Natural killer cell (primary cell): ENCODE data around the gene ZSWIM6. TPM values are rescaled to one million over a fixed set of nuclear protein-coding genes. Genes with fewer than 3 reads are reported as not detected.

Experiments
- ATAC-seq, 3 donors: fragments of 150-1000 bp in 2 of 3; fragments of 200-7000 bp in 1 of 3; cut with Tn5 transposase; 1 replicate in 1 of 3; 2 replicates in 2 of 3; pipeline ENCODE4 v1.10.0; 2021; ENCODE audit warnings: mild to moderate bottlenecking in 2 of 3, moderate library complexity in 2 of 3
- DNase-seq, 2 donors: peaks; one replicate each; pipeline versions ENCODE4 v3.0.0 to v3.0.0-alpha.2; 2013 to 2021; ENCODE audit warnings: mixed read lengths in 1 of 2
- H3K27ac ChIP-seq: one replicate; pipeline ENCODE4 v1.5.1; 2013; ENCODE audit warnings: mild to moderate bottlenecking, low read length
- H3K27me3 ChIP-seq: one replicate; pipeline ENCODE4 v1.6.1; 2013; ENCODE audit warnings: low read length; ENCODE audit not compliant: control insufficient read depth, insufficient read depth
- H3K36me3 ChIP-seq: one replicate; pipeline ENCODE4 v1.6.1; 2013; ENCODE audit warnings: low read length; ENCODE audit not compliant: control insufficient read depth, insufficient read depth
- H3K4me1 ChIP-seq: one replicate; pipeline ENCODE4 v1.6.1; 2013; ENCODE audit warnings: low read length; ENCODE audit not compliant: control insufficient read depth, insufficient read depth
- H3K4me3 ChIP-seq: one replicate; pipeline ENCODE4 v1.5.1; 2013; ENCODE audit warnings: low read length
- H3K9me3 ChIP-seq: one replicate; pipeline ENCODE4 v1.6.1; 2013; ENCODE audit warnings: low read length; ENCODE audit not compliant: control insufficient read depth, insufficient read depth
- H3K27ac Mint-ChIP-seq, 2 donors: one replicate each; pipeline ENCODE4 v1.8.0; 2022; ENCODE audit warnings: mild to moderate bottlenecking in 2 of 2, mixed read lengths in 2 of 2, moderate library complexity in 1 of 2
- H3K27me3 Mint-ChIP-seq, 2 donors: one replicate each; pipeline ENCODE4 v1.8.0; 2022; ENCODE audit warnings: low read depth in 2 of 2, mixed read lengths in 2 of 2
- H3K36me3 Mint-ChIP-seq: one replicate; pipeline ENCODE4 v1.8.0; 2022; ENCODE audit warnings: mixed read lengths
- H3K4me1 Mint-ChIP-seq, 2 donors: one replicate each; pipeline ENCODE4 v1.8.0; 2022; ENCODE audit warnings: mixed read lengths in 2 of 2
- H3K4me3 Mint-ChIP-seq: one replicate; pipeline ENCODE4 v1.8.0; 2022; ENCODE audit warnings: mild to moderate bottlenecking, moderate library complexity, mixed read lengths
- H3K9me3 Mint-ChIP-seq, 2 donors: one replicate each; pipeline ENCODE4 v1.8.0; 2022; ENCODE audit warnings: mixed read lengths in 2 of 2
- WGBS: methylation state at CpG from one replicate; pipeline ENCODE4 v1.1.7; 2013; ENCODE audit warnings: missing lambda C conversion rate; ENCODE audit not compliant: insufficient coverage; 5-methylcytosine and 5-hydroxymethylcytosine counted together
- intact Hi-C: fragments of 100-400 bp; cut with micrococcal nuclease; formaldehyde crosslinking; loops from one replicate; pipeline ENCODE4 v1.14.2; 2022
- total RNA-seq, 4 donors: library from RNA; stranded (reverse); fragments of 120-200 nt in 1 of 4; gene quantifications; one replicate each; pipeline versions ENCODE4 v1.2.3 to v1.2.4, GENCODE V29; 2013 to 2022
- TF ChIP-seq, protein P1 (sequence below): fragments of 200-600 bp; IDR thresholded peaks from one replicate; pipeline ENCODE4 v1.8.0; 2022; ENCODE audit warnings: antibody characterized with exemption

The ZSWIM6 gene
- total RNA-seq, 3 donors from 2014 or later (not counting 1 experiment from before 2014, with no cell fraction given): 8.7 to 11.4 (median 10.5) TPM

DNA sequence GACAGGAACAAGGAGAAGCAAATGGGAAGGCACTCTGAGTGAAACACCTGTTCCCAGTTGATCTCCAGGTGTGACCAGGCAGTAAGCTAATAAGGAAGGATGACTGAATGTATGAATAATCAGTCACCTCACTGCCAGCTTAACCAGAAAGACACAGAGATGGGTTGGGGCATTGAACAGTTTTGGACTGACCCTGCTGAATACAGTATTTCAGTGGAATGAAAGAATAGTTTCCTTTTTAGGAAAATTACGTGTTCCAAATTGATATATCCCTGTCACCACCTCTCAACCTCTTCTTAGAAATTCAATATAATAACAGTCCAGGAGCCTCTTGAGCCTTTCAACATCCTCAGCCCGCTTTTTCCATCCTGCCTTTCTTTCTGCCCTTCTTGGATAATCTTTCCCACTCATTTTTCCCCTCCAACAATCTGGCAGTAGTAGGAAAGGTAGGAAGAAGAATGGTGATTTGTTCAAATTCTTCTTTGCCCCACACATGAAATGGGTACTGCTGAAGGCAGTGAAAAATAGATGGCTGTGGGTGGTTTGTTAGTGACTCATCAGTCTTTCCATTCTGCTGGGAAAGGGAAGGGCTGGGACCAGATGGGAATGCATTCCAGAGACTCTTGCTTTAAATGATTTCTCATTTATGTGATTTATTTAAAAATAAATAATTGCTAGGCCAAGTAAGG is 117.9 kb downstream of the ZSWIM6 start:
- no peak for ATAC-seq
- Mint-ChIP-seq H3K9me3 (peaks cover 6 to 11% of the 10 kb centered on the region in 2 donors), H3K27me3 (no peaks in the 10 kb centered on the region), H3K27ac (no peak overlapping the region), H3K4me3 (no peak overlapping the region), H3K4me1 (peaks cover 4 to 13% of the 10 kb centered on the region in 2 donors), H3K36me3 (peaks cover 10% of the 10 kb centered on the region)
- Histone ChIP-seq H3K27ac (no peak overlapping the region), H3K9me3 (peaks cover 8% of the 10 kb centered on the region), H3K4me3 (no peak overlapping the region), H3K27me3 (no peaks in the 10 kb centered on the region), H3K36me3 (no peaks in the 10 kb centered on the region), H3K4me1 (no peaks in the 10 kb centered on the region)
- DNase-seq: no peak
- WGBS: 100% methylated on average over 2 of the region's 2 CpGs
- TF ChIP-seq, protein P1, sequence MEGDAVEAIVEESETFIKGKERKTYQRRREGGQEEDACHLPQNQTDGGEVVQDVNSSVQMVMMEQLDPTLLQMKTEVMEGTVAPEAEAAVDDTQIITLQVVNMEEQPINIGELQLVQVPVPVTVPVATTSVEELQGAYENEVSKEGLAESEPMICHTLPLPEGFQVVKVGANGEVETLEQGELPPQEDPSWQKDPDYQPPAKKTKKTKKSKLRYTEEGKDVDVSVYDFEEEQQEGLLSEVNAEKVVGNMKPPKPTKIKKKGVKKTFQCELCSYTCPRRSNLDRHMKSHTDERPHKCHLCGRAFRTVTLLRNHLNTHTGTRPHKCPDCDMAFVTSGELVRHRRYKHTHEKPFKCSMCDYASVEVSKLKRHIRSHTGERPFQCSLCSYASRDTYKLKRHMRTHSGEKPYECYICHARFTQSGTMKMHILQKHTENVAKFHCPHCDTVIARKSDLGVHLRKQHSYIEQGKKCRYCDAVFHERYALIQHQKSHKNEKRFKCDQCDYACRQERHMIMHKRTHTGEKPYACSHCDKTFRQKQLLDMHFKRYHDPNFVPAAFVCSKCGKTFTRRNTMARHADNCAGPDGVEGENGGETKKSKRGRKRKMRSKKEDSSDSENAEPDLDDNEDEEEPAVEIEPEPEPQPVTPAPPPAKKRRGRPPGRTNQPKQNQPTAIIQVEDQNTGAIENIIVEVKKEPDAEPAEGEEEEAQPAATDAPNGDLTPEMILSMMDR: no peak
- intact Hi-C loops: no loop called here

DNA sequence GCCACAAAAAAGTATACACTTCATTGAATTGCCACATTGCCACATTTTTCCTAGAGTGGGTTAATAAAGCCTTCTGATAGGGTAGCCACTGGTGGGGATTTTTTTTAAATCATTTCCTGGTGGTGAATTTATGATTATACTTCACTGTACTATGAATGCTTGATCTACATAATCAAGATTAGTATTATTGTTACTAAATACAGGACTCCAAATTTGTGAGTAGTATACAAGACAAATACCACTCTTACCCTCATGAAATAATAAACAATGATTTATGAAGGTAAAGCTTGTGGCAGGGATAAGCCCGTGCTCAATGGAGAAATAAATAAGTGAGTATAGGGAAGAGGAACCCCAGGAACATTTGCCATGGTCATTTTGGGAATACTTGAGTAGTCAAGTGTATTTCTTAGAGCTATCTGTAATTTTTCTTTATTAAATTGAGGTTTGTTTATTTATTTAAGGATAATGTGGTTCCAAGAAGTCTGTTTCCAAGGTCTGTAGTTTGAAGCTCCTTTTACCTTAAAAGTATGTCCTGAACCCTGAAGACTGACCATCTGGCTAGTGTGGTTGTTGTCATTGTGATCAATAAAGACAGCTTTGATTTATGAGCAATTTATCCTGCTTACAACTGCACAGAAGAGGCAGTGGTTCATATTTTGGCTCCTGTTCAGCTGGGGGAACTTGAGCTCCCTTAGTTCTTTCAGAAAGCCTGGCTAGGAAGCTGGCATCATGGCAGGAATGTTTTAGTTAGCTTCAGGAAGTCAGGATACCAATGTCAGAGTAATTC is 118.6 kb downstream of the ZSWIM6 start:
- H3K4me1 Mint-ChIP-seq: peaks cover 4 to 9% of the 10 kb centered on the region in 2 donors
- intact Hi-C loops: no loop called here
- H3K9me3 Mint-ChIP-seq: peaks cover 6 to 11% of the 10 kb centered on the region in 2 donors
- Histone ChIP-seq H3K27me3 (no peaks in the 10 kb centered on the region), H3K36me3 (no peaks in the 10 kb centered on the region), H3K4me3 (no peak overlapping the region), H3K9me3 (peaks cover 8% of the 10 kb centered on the region), H3K4me1 (no peaks in the 10 kb centered on the region), H3K27ac (no peak overlapping the region)
- no peaks in the 10 kb centered on the region for H3K27me3 Mint-ChIP-seq
- ATAC-seq (no peak), DNase-seq (no peak)
- no peak overlapping the region for H3K27ac Mint-ChIP-seq
- TF ChIP-seq, protein P1: no peak
- peaks cover 10% of the 10 kb centered on the region for H3K36me3 Mint-ChIP-seq
- no peak overlapping the region for H3K4me3 Mint-ChIP-seq
- WGBS: 89% methylated on average over 1 of the region's 1 CpG

DNA sequence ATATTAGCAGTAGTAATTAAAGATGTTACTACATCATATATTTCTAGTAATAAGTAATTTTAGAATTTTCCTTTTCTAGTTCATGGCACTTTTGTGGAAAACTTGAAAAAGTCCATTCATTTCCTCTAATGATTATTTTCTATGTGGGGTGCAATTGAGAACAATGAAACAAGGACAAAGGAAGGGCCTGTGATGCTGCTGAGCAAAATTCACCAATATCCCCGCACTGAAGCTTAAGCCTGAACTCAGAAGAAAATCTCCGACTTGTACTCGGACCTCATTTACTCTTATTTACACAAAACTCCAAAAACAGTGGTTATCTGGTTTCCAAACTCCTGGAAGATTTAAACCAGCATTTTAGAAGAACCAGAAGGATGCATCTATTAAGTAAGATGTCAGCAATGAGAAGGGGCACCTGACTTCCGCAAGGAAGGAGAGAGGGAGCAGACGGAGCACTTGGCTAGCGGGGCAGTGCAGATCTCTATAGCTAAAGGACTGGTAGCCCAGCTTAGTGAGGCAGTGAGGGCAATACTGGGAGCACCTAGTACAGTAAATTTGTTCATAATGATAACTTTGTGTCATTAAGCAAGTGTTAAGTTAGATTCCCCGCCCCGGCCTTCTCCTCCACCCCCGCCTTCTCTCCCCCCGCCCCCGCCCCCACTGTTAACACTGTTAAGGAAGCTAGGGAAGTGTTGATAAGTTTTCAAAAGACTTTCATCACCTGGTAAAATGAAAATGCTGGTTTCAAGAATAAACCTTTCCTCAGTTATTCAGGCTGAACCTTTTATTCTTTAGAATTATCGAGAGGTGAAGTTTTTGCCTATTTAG is 123.3 kb downstream of the ZSWIM6 start:
- 97% methylated on average over 7 of the region's 12 CpGs for WGBS
- Histone ChIP-seq H3K4me1 (no peaks in the 10 kb centered on the region), H3K27ac (no peak overlapping the region), H3K36me3 (no peaks in the 10 kb centered on the region), H3K27me3 (no peaks in the 10 kb centered on the region), H3K4me3 (no peak overlapping the region), H3K9me3 (no peaks in the 10 kb centered on the region)
- Mint-ChIP-seq H3K9me3 (no peaks in the 10 kb centered on the region), H3K27me3 (no peaks in the 10 kb centered on the region), H3K27ac (no peak overlapping the region), H3K4me1 (peaks cover 0 to 8% of the 10 kb centered on the region in 2 donors), H3K4me3 (no peak overlapping the region), H3K36me3 (no peaks in the 10 kb centered on the region)
- TF ChIP-seq, protein P1: no peak
- no peak for ATAC-seq
- DNase-seq: no peak
- intact Hi-C loops: no loop called here
